HepG2 (cell line): ENCODE measurements around the gene DNAJA2. TPM values are rescaled to one million over a fixed set of nuclear protein-coding genes. Genes with fewer than 3 reads are reported as not detected.
A peak's percentile ranks its signal among the peaks of the same experiment; 100 is the strongest.

Experiments used
- BORCS8-MEF2B ChIP-seq: sonication (generic); formaldehyde crosslinking; IDR thresholded peaks from 2 replicates; pipeline ENCODE4 v1.8.0; 2022; ENCODE audit warnings: mild to moderate bottlenecking, missing genetic modification reagents
- FOXO4 ChIP-seq: sonication (generic); formaldehyde crosslinking; conservative IDR thresholded peaks from 2 replicates; pipeline ENCODE4 v1.8.1; 2023; ENCODE audit warnings: missing genetic modification reagents
- HMG20A ChIP-seq: IDR thresholded peaks from 2 replicates; pipeline ENCODE4 v1.6.1; 2016; ENCODE audit warnings: borderline replicate concordance
- MTA1 ChIP-seq: sonication (generic); formaldehyde crosslinking; IDR thresholded peaks from 2 replicates; pipeline ENCODE4 v1.4.0; 2020; ENCODE audit warnings: missing genetic modification reagents, mild to moderate bottlenecking, borderline replicate concordance
- NCOR1 ChIP-seq: fragments of 200-600 bp; sonication (generic); IDR thresholded peaks from 2 replicates; pipeline ENCODE4 v1.7.0; 2017; ENCODE audit warnings: antibody characterized with exemption, low read length, borderline replicate concordance
- PATZ1 ChIP-seq: sonication (generic); formaldehyde crosslinking; IDR thresholded peaks from 2 replicates; pipeline ENCODE4 v1.4.0; 2020; ENCODE audit warnings: missing genetic modification reagents
- TBL1XR1 ChIP-seq: fragments of 150-350 bp; IDR thresholded peaks from 2 replicates; pipeline ENCODE4 v1.6.1; 2014; ENCODE audit warnings: borderline replicate concordance, low read length; ENCODE audit not compliant: partially characterized antibody
- TFDP2 ChIP-seq: sonication (generic); formaldehyde crosslinking; IDR thresholded peaks from 2 replicates; pipeline ENCODE4 v1.4.0; 2020; ENCODE audit warnings: missing genetic modification reagents
- TRIM24 ChIP-seq: sonication (generic); formaldehyde crosslinking; IDR thresholded peaks from 2 replicates; pipeline ENCODE4 v1.8.0; 2022; ENCODE audit warnings: mild to moderate bottlenecking, missing genetic modification reagents
- ZEB1 ChIP-seq: IDR thresholded peaks from 2 replicates; pipeline ENCODE4 v1.6.1; 2012; ENCODE audit warnings: mild to moderate bottlenecking, low read depth, inconsistent platforms; ENCODE audit not compliant: insufficient replicate concordance
- ZMYM4 ChIP-seq: sonication (generic); formaldehyde crosslinking; IDR thresholded peaks from 2 replicates; pipeline ENCODE4 v1.8.1; 2023; ENCODE audit warnings: mild to moderate bottlenecking, missing genetic modification reagents
- ZNF296 ChIP-seq: sonication (generic); formaldehyde crosslinking; conservative IDR thresholded peaks from 2 replicates; pipeline ENCODE4 v1.5.0; 2020; ENCODE audit warnings: mild to moderate bottlenecking, missing genetic modification reagents
- ZNF484 ChIP-seq: sonication (generic); formaldehyde crosslinking; IDR thresholded peaks from 2 replicates; pipeline ENCODE4 v1.5.1; 2020; ENCODE audit warnings: mild to moderate bottlenecking, low read depth, missing genetic modification reagents, borderline replicate concordance
- ZNF530 ChIP-seq: sonication (generic); formaldehyde crosslinking; IDR thresholded peaks from 2 replicates; pipeline ENCODE4 v1.5.0; 2020; ENCODE audit warnings: low read depth, mild to moderate bottlenecking, missing genetic modification reagents
- ZNF598 ChIP-seq: sonication (generic); formaldehyde crosslinking; IDR thresholded peaks from 2 replicates; pipeline ENCODE4 v1.5.1; 2020; ENCODE audit warnings: mild to moderate bottlenecking, missing genetic modification reagents, borderline replicate concordance
- ZNF761 ChIP-seq: sonication (generic); formaldehyde crosslinking; conservative IDR thresholded peaks from 2 replicates; pipeline ENCODE4 v1.4.0; 2020; ENCODE audit warnings: mild to moderate bottlenecking, missing genetic modification reagents
- ZNF780A ChIP-seq: sonication (generic); formaldehyde crosslinking; IDR thresholded peaks from 2 replicates; pipeline ENCODE4 v1.8.0; 2022; ENCODE audit warnings: mild to moderate bottlenecking, missing genetic modification reagents, moderate library complexity
- polyA plus RNA-seq, 8 experiments: library from polyadenylated mRNA; depleted of rRNA in 3 of 8; stranded (reverse) in 7 of 8; unstranded in 1 of 8; fragments of >200 nt; fragmentation: Illumina TruSeq in 4 of 8; extraction: Trizol in 4 of 8; gene quantifications; 2 replicates each; pipeline versions ENCODE4 v1.2.1 to v1.2.3, GENCODE V29; 2011 to 2016; ENCODE audit warnings: low read depth in 4 of 8, missing spikeins in 1 of 8, mixed read lengths in 1 of 8; ENCODE audit not compliant: insufficient read depth in 1 of 8
- total RNA-seq, 5 experiments: library from RNA; depleted of rRNA; stranded (reverse); fragments of >200 nt; fragmentation: Illumina TruSeq; extraction: Trizol; gene quantifications; 2 replicates each; pipeline ENCODE4 v1.2.3, GENCODE V29; 2016; ENCODE audit warnings: low read depth in 1 of 5
- TF ChIP-seq, protein P1 (sequence below): sonication (generic); formaldehyde crosslinking; IDR thresholded peaks from 2 replicates; pipeline ENCODE4 v1.5.1; 2020; ENCODE audit warnings: missing genetic modification reagents, mild to moderate bottlenecking, borderline replicate concordance
- TF ChIP-seq, protein P2 (sequence below): sonication (generic); formaldehyde crosslinking; conservative IDR thresholded peaks from 2 replicates; pipeline ENCODE4 v1.4.0; 2020; ENCODE audit warnings: missing genetic modification reagents

The DNAJA2 gene
- total and polyA plus RNA-seq, 2 of the 13 experiments (the other 11 are each of a cell fraction or from before 2014, with no cell fraction given): 25.4 to 176 TPM

- TF ChIP-seq FOXO4 (CRISPR knock-in tag): 0 out of 2 replicates have a peak, but pooled peaks have one; percentile 90
- TF ChIP-seq NCOR1: peak; percentile 86; the same call in 1 of the 2 replicates
- 0 out of 2 replicates have a peak, but pooled peaks have one; percentile 86 for TF ChIP-seq ZNF530 (CRISPR knock-in tag)
- TF ChIP-seq BORCS8-MEF2B (CRISPR knock-in tag): 0 out of 2 replicates have a peak, but pooled peaks have one; percentile 80
- TF ChIP-seq ZNF484 (CRISPR knock-in tag): 0 out of 2 replicates have a peak, but pooled peaks have one; percentile 42
- TF ChIP-seq, protein P1, sequence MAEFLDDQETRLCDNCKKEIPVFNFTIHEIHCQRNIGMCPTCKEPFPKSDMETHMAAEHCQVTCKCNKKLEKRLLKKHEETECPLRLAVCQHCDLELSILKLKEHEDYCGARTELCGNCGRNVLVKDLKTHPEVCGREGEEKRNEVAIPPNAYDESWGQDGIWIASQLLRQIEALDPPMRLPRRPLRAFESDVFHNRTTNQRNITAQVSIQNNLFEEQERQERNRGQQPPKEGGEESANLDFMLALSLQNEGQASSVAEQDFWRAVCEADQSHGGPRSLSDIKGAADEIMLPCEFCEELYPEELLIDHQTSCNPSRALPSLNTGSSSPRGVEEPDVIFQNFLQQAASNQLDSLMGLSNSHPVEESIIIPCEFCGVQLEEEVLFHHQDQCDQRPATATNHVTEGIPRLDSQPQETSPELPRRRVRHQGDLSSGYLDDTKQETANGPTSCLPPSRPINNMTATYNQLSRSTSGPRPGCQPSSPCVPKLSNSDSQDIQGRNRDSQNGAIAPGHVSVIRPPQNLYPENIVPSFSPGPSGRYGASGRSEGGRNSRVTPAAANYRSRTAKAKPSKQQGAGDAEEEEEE (CRISPR knock-in tag): no peak
- peak; percentile 76 for TF ChIP-seq TFDP2
- TF ChIP-seq, protein P2, sequence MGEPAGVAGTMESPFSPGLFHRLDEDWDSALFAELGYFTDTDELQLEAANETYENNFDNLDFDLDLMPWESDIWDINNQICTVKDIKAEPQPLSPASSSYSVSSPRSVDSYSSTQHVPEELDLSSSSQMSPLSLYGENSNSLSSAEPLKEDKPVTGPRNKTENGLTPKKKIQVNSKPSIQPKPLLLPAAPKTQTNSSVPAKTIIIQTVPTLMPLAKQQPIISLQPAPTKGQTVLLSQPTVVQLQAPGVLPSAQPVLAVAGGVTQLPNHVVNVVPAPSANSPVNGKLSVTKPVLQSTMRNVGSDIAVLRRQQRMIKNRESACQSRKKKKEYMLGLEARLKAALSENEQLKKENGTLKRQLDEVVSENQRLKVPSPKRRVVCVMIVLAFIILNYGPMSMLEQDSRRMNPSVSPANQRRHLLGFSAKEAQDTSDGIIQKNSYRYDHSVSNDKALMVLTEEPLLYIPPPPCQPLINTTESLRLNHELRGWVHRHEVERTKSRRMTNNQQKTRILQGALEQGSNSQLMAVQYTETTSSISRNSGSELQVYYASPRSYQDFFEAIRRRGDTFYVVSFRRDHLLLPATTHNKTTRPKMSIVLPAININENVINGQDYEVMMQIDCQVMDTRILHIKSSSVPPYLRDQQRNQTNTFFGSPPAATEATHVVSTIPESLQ (CRISPR knock-in tag): 0 out of 2 replicates have a peak, but pooled peaks have one; percentile 47
- TF ChIP-seq MTA1 (CRISPR knock-in tag): peak; percentile 66; the same call in 1 of the 2 replicates
- TF ChIP-seq TRIM24: no peak
- peak; percentile 86 for TF ChIP-seq TBL1XR1
- no peak; the same call in 1 of the 2 replicates for TF ChIP-seq ZNF296 (CRISPR knock-in tag)
- peak; percentile 76 for TF ChIP-seq ZMYM4
- TF ChIP-seq ZNF598 (CRISPR knock-in tag): peak; percentile 95
- TF ChIP-seq ZEB1: no peak
- TF ChIP-seq ZNF780A (CRISPR knock-in tag): peak; percentile 93
- TF ChIP-seq PATZ1: peak; percentile 69
- 0 out of 2 replicates have a peak, but pooled peaks have one; percentile 54 for TF ChIP-seq ZNF761 (CRISPR knock-in tag)
- TF ChIP-seq HMG20A (CRISPR knock-in tag): peak; percentile 43
These were observed at the start of gene DNAJA2 (continued) for GRCh38 chr16:46973207-46973995.
